GM23338 (cell line): ENCODE data around the gene AGO4. TPM values are rescaled to one million over a fixed set of nuclear protein-coding genes. Genes with fewer than 3 reads are reported as not detected.

ENCODE experiments used
- ATAC-seq: fragments of 200-7000 bp; cut with Tn5 transposase; 3 replicates; pipeline ENCODE4 v1.9.1; 2020
- DNase-seq: peaks from one replicate; pipeline ENCODE4 v3.0.0-alpha.2; 2015; ENCODE audit warnings: low spot score
- H2AFZ ChIP-seq: fragments of 200-600 bp; sonication (generic); 2 replicates; pipeline ENCODE4 v1.8.0; 2016; ENCODE audit warnings: antibody characterized with exemption, mild to moderate bottlenecking, moderate library complexity
- H3F3A ChIP-seq: fragments of 200-600 bp; sonication (generic); replicated peaks from 2 replicates; pipeline ENCODE4 v1.8.0; 2017; ENCODE audit warnings: antibody characterized with exemption, mixed run types, low read depth
- H3K27ac ChIP-seq: fragments of 200-600 bp; sonication (generic); 2 replicates; pipeline ENCODE4 v1.6.1; 2016; ENCODE audit warnings: low read depth
- H3K27me3 ChIP-seq: fragments of 200-600 bp; sonication (generic); 2 replicates; pipeline ENCODE4 v1.8.0; 2016; ENCODE audit warnings: mild to moderate bottlenecking, mixed run types, moderate library complexity; ENCODE audit not compliant: insufficient read depth
- H3K36me3 ChIP-seq: fragments of 200-600 bp; sonication (generic); 2 replicates; pipeline ENCODE4 v1.8.0; 2016; ENCODE audit warnings: mild to moderate bottlenecking; ENCODE audit not compliant: insufficient read depth
- H3K4me1 ChIP-seq: fragments of 200-600 bp; sonication (generic); 2 replicates; pipeline ENCODE4 v1.8.0; 2016; ENCODE audit warnings: mild to moderate bottlenecking, moderate library complexity; ENCODE audit not compliant: insufficient read depth
- H3K4me2 ChIP-seq: fragments of 200-600 bp; sonication (generic); 2 replicates; pipeline ENCODE4 v1.7.1; 2017; ENCODE audit warnings: mixed run types
- H3K4me3 ChIP-seq: fragments of 200-600 bp; sonication (generic); 2 replicates; pipeline ENCODE4 v1.6.1; 2016; ENCODE audit warnings: mixed run types
- H3K79me2 ChIP-seq: fragments of 200-600 bp; sonication (generic); replicated peaks from 2 replicates; pipeline ENCODE4 v1.8.0; 2017; ENCODE audit warnings: mild to moderate bottlenecking; ENCODE audit not compliant: insufficient read depth
- H3K9me2 ChIP-seq: fragments of 200-600 bp; sonication (generic); 2 replicates; pipeline ENCODE4 v1.8.0; 2017; ENCODE audit not compliant: insufficient read depth
- H4K20me1 ChIP-seq: fragments of 200-600 bp; sonication (generic); replicated peaks from 2 replicates; pipeline ENCODE4 v1.8.0; 2017; ENCODE audit warnings: mild to moderate bottlenecking; ENCODE audit not compliant: insufficient read depth
- H3K27ac Mint-ChIP-seq: 2 replicates; pipeline ENCODE4 v1.8.0; 2020; ENCODE audit warnings: inconsistent platforms, mild to moderate bottlenecking, moderate library complexity, mixed read lengths
- H3K27me3 Mint-ChIP-seq: 3 replicates; pipeline ENCODE4 v1.8.0; 2022; ENCODE audit warnings: low read depth, mild to moderate bottlenecking, moderate library complexity, mixed read lengths, inconsistent platforms; ENCODE audit not compliant: insufficient read depth, poor library complexity
- H3K36me3 Mint-ChIP-seq: 3 replicates; pipeline ENCODE4 v1.8.0; 2021; ENCODE audit warnings: low read depth, mild to moderate bottlenecking, inconsistent platforms, moderate library complexity, mixed read lengths
- H3K4me1 Mint-ChIP-seq: 3 replicates; pipeline ENCODE4 v1.8.0; 2020; ENCODE audit warnings: mild to moderate bottlenecking, inconsistent platforms, mixed read lengths
- H3K4me3 Mint-ChIP-seq: 3 replicates; pipeline ENCODE4 v1.8.0; 2021; ENCODE audit warnings: moderate library complexity, mild to moderate bottlenecking, inconsistent platforms, mixed read lengths
- H3K9me3 Mint-ChIP-seq: 3 replicates; pipeline ENCODE4 v1.8.0; 2020; ENCODE audit warnings: moderate library complexity, mild to moderate bottlenecking, inconsistent platforms, mixed read lengths
- CREB1 ChIP-seq: fragments of 250-450 bp; sonication (Bioruptor Pico); IDR thresholded peaks from 2 replicates; pipeline ENCODE4 v1.5.0; 2020; ENCODE audit warnings: low read depth, mild to moderate bottlenecking, moderate library complexity
- ETS1 ChIP-seq: IDR thresholded peaks from 2 replicates; pipeline ENCODE4 v1.6.1; 2016; ENCODE audit warnings: antibody characterized with exemption
- EZH2 ChIP-seq: fragments of 200-600 bp; sonication (generic); IDR thresholded peaks from one replicate; pipeline ENCODE4 v1.8.0; 2017; ENCODE audit warnings: antibody characterized with exemption, mild to moderate bottlenecking, low read depth; ENCODE audit not compliant: unreplicated experiment
- EZH2phosphoT487 ChIP-seq: fragments of 200-600 bp; sonication (generic); IDR thresholded peaks from one replicate; pipeline ENCODE4 v1.8.1; 2018; ENCODE audit warnings: antibody characterized with exemption; ENCODE audit not compliant: unreplicated experiment
- JUNB ChIP-seq: IDR thresholded peaks from one replicate; pipeline ENCODE4 v1.6.1; 2016; ENCODE audit warnings: antibody characterized with exemption; ENCODE audit not compliant: unreplicated experiment
- NANOG ChIP-seq: IDR thresholded peaks from 2 replicates; pipeline ENCODE4 v1.6.1; 2016; ENCODE audit warnings: antibody characterized with exemption, borderline replicate concordance
- POLR2AphosphoS5 ChIP-seq: IDR thresholded peaks from 2 replicates; pipeline ENCODE4 v1.6.1; 2016; ENCODE audit warnings: antibody characterized with exemption, low read depth
- ZNF114 ChIP-seq: fragments of 250-450 bp; sonication (Bioruptor Pico); IDR thresholded peaks from 2 replicates; pipeline ENCODE4 v1.5.0; 2020; ENCODE audit warnings: mild to moderate bottlenecking, moderate library complexity
- ZNF331 ChIP-seq: fragments of 250-450 bp; sonication (Bioruptor Pico); IDR thresholded peaks from 2 replicates; pipeline ENCODE4 v1.5.0; 2020; ENCODE audit warnings: low read depth, mild to moderate bottlenecking, moderate library complexity
- polyA plus RNA-seq: library from polyadenylated mRNA; unstranded; fragments of >200 nt; fragmentation: Nextera tagmentation; extraction: Ambion mirVana; gene quantifications from 2 replicates; pipeline ENCODE4 v1.2.1, GENCODE V29; 2016
- total RNA-seq: library from RNA; depleted of rRNA; stranded (reverse); fragments of >200 nt; shearing (Covaris generic); gene quantifications from 2 replicates; pipeline ENCODE4 v1.2.3, GENCODE V29; 2014
- TF ChIP-seq, protein P1 (sequence below): IDR thresholded peaks from one replicate; pipeline ENCODE4 v1.6.1; 2018; ENCODE audit warnings: antibody characterized with exemption; ENCODE audit not compliant: unreplicated experiment
- TF ChIP-seq, protein P2 (sequence below), 2 experiments: fragments of 200-600 bp in 1 of 2; sonication (generic) in 1 of 2; conservative IDR thresholded peaks; 2 replicates each; pipeline versions ENCODE4 v1.5.1 to v1.6.1; 2016 to 2017; ENCODE audit warnings: antibody characterized with exemption in 2 of 2, low read depth in 2 of 2, mild to moderate bottlenecking in 2 of 2, moderate library complexity in 1 of 2

The AGO4 gene
- total and polyA plus RNA-seq, 2 experiments from 2014 or later: 1.7 to 9.7 TPM

DNA sequence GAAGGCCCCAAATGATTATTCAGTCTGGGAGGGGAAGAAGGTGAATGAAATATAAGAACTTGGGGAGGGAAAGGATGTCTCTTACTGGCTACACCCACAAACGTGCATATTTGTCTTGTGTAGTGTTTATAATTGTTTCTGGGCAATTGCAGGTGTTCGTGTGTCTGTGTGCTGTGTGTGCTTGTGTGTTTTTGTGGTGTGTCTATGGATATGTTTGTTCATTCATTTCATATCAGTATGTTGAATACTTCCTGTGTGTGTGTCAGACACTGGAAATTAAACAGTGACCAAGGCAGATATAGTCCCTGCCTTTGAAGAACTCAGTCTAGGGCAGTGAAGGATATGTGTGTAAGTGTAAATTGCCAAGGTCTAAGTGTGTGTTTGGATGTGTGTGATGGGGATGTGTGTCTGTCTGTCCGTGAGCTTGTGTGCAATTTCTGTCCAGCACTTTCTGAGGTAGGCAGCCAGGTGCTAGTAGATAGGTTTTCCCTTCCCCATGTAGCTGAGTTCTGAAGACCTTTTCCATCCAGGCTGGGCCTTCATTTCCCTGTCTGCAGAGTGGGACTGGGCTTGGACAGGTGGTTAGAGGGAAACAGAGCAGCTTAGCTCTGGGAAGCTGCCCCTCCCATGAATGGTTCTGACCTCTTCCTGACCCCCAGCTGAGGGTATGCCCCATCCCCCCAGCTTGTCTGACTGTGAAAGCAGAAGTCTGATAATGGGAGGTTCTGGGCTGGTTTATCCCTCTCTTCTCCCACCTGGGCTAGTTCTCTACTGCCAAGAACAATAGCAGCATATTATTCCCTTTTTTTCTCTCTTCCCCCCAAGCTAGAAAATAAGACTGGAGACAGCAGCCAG, 79.0 kb downstream of the AGO4 start:
- Mint-ChIP-seq H3K27ac (peak overlapping the region; percentile 90), H3K4me1 (peaks cover 58% of the 10 kb centered on the region), H3K27me3 (peaks cover 14% of the 10 kb centered on the region), H3K4me3 (peak overlapping the region; percentile 95), H3K36me3 (peaks cover 27% of the 10 kb centered on the region), H3K9me3 (no peaks in the 10 kb centered on the region)
- TF ChIP-seq CREB1 (CRISPR knock-in tag) (no peak), NANOG (no peak), POLR2AphosphoS5 (no peak), EZH2phosphoT487 (no peak), EZH2 (no peak), ZNF114 (CRISPR knock-in tag) (no peak), ZNF331 (CRISPR knock-in tag) (no peak), ETS1 (no peak), JUNB (no peak)
- TF ChIP-seq, protein P1, sequence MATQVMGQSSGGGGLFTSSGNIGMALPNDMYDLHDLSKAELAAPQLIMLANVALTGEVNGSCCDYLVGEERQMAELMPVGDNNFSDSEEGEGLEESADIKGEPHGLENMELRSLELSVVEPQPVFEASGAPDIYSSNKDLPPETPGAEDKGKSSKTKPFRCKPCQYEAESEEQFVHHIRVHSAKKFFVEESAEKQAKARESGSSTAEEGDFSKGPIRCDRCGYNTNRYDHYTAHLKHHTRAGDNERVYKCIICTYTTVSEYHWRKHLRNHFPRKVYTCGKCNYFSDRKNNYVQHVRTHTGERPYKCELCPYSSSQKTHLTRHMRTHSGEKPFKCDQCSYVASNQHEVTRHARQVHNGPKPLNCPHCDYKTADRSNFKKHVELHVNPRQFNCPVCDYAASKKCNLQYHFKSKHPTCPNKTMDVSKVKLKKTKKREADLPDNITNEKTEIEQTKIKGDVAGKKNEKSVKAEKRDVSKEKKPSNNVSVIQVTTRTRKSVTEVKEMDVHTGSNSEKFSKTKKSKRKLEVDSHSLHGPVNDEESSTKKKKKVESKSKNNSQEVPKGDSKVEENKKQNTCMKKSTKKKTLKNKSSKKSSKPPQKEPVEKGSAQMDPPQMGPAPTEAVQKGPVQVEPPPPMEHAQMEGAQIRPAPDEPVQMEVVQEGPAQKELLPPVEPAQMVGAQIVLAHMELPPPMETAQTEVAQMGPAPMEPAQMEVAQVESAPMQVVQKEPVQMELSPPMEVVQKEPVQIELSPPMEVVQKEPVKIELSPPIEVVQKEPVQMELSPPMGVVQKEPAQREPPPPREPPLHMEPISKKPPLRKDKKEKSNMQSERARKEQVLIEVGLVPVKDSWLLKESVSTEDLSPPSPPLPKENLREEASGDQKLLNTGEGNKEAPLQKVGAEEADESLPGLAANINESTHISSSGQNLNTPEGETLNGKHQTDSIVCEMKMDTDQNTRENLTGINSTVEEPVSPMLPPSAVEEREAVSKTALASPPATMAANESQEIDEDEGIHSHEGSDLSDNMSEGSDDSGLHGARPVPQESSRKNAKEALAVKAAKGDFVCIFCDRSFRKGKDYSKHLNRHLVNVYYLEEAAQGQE: no peak
- TF ChIP-seq, protein P2, sequence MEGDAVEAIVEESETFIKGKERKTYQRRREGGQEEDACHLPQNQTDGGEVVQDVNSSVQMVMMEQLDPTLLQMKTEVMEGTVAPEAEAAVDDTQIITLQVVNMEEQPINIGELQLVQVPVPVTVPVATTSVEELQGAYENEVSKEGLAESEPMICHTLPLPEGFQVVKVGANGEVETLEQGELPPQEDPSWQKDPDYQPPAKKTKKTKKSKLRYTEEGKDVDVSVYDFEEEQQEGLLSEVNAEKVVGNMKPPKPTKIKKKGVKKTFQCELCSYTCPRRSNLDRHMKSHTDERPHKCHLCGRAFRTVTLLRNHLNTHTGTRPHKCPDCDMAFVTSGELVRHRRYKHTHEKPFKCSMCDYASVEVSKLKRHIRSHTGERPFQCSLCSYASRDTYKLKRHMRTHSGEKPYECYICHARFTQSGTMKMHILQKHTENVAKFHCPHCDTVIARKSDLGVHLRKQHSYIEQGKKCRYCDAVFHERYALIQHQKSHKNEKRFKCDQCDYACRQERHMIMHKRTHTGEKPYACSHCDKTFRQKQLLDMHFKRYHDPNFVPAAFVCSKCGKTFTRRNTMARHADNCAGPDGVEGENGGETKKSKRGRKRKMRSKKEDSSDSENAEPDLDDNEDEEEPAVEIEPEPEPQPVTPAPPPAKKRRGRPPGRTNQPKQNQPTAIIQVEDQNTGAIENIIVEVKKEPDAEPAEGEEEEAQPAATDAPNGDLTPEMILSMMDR (conservative IDR thresholded peaks at IDR 0.05; ENCODE audit: low read depth in 2 of 2): no peak
- no peak overlapping the region for H2AFZ ChIP-seq
- H3K9me2 ChIP-seq: no peaks in the 10 kb centered on the region
- DNase-seq: peak; percentile 45
- H3K4me3 ChIP-seq: peak overlapping the region; percentile 41
- H3K36me3 ChIP-seq: peaks cover 10% of the 10 kb centered on the region
- H3K27ac ChIP-seq: peak overlapping the region; percentile 70
- peak overlapping the region; percentile 74 for H3K4me2 ChIP-seq
- ATAC-seq: no peak
- H3K79me2 ChIP-seq: peaks cover 75% of the 10 kb centered on the region
- no peaks in the 10 kb centered on the region for H3K27me3 ChIP-seq
- H4K20me1 ChIP-seq: peaks cover 38% of the 10 kb centered on the region
- H3F3A ChIP-seq: peaks cover 20% of the 10 kb centered on the region; the same call in 1 of the 2 replicates
- H3K4me1 ChIP-seq: peaks cover 37% of the 10 kb centered on the region
